ENCODE measurements around the gene KDM4B. TPM values are rescaled to one million over a fixed set of nuclear protein-coding genes. Genes with fewer than 3 reads are reported as not detected.
A peak's percentile ranks its signal among the peaks of the same experiment; 100 is the strongest.

KDM4B gene
- total and polyA plus RNA-seq, 2 donors (not counting 1 experiment from before 2014, with no cell fraction given) = 75.5 to 205 TPM

GRCh38 chr19:5143471-5144411, 174.8 kb downstream of the KDM4B start:
- TF ChIP-seq CTCF (IDR thresholded peaks at IDR 0.05) (no peak), EZH2 (IDR thresholded peaks at IDR 0.05; ENCODE audit: borderline replicate concordance, insufficient read depth, low read depth, low read length, poor library complexity, severe bottlenecking) (no peak)
- H3K4me3 ChIP-seq (ENCODE audit: control extremely low read depth in 1 of 5, extremely low read depth in 1 of 5, insufficient read depth in 1 of 5, low read depth in 2 of 5, low read length in 4 of 5) = no peak overlapping the region
- CTCF ChIA-PET = interaction anchor here (0.6 to 1.5 kb wide), 3 partner anchors 11 to 97 kb away, joined by 3 to 4 read pairs (median 3); no protein-coding TSS in a partner anchor
- peak overlapping the region; percentile 92 for H3K27ac Mint-ChIP-seq
- peaks cover 0 to 94% of the 10 kb centered on the region in 2 experiments for H3K36me3 ChIP-seq (replicated peaks in 1 of 2; ENCODE audit: control extremely low read depth in 1 of 2, control insufficient read depth in 1 of 2, extremely low read depth in 1 of 2, insufficient read depth in 2 of 2, low read length in 1 of 2)
- WGBS (ENCODE audit: insufficient coverage) = 77% methylated on average over 46 of the region's 51 CpGs
- H3K4me3 Mint-ChIP-seq = peak overlapping the region; percentile 62
- peak overlapping the region; percentile 56 for H3K4me2 ChIP-seq (replicated peaks; ENCODE audit: low read depth, low read length, poor library complexity, severe bottlenecking)
- DNase-seq (peak; percentile 82), ATAC-seq (ENCODE audit: low read depth) (peak; percentile 67)
- H3K27me3 ChIP-seq (replicated peaks in 1 of 4; ENCODE audit: control extremely low read depth in 1 of 4, control insufficient read depth in 3 of 4, insufficient read depth in 4 of 4, low read length in 3 of 4) = no peaks in the 10 kb centered on the region
- H3K79me2 ChIP-seq (ENCODE audit: control insufficient read depth, insufficient read depth, low read length) = peaks cover 59% of the 10 kb centered on the region
- H3K9me3 Mint-ChIP-seq (ENCODE audit: insufficient read depth) = no peaks in the 10 kb centered on the region
- H3K9me3 ChIP-seq (ENCODE audit: control extremely low read depth in 1 of 3, control insufficient read depth in 2 of 3, insufficient read depth in 1 of 3, low read length in 2 of 3) = no peaks in the 10 kb centered on the region
- intact Hi-C loops (cut with micrococcal nuclease) = loop anchor here (1.0 kb wide), 1 partner anchor 13 kb away; no protein-coding TSS in a partner anchor
- H3K9ac ChIP-seq (ENCODE audit: low read length) = no peak overlapping the region
- H2AFZ ChIP-seq (ENCODE audit: insufficient read depth, low read depth, low read length, poor library complexity, severe bottlenecking) = no peak overlapping the region
- H3K27me3 Mint-ChIP-seq = no peaks in the 10 kb centered on the region
- H3K4me1 ChIP-seq (ENCODE audit: control insufficient read depth in 2 of 2, insufficient read depth in 2 of 2, low read length in 2 of 2) = peaks cover 46 to 54% of the 10 kb centered on the region in 2 donors
- H4K20me1 ChIP-seq (ENCODE audit: control insufficient read depth, insufficient read depth, low read length, poor library complexity, severe bottlenecking) = peaks cover 95% of the 10 kb centered on the region
- H3K27ac ChIP-seq (ENCODE audit: low read length in 2 of 2) = peak overlapping the region; percentile 34 to 80
- POLR2A ChIA-PET = interaction anchor here (0.7 to 1.5 kb wide), 3 partner anchors 11 to 16 kb away, joined by 3 to 9 read pairs (median 8); no protein-coding TSS in a partner anchor
- H3K4me1 Mint-ChIP-seq = peaks cover 39% of the 10 kb centered on the region

Data from B cell (primary cell).